ENCODE measurements around the gene ZCCHC14.

GRCh38 chr16:87524407-87524806, 31.6 kb upstream of the ZCCHC14 start:
- no peak for TF ChIP-seq CTCF (IDR thresholded peaks at IDR 0.05)
- TF ChIP-seq POLR2A (IDR thresholded peaks at IDR 0.05) = no peak
